NCI-H82 (cell line): Measurements from ENCODE around the gene MAP1B.

Experiments
- DNase-seq: peaks from one replicate; lab custom pipeline; 2025; lab: John Stamatoyannopoulos, UW

The MAP1B gene

GRCh38 chr5:72133212-72133990 is 26.1 kb downstream of the MAP1B start:
- no peak for DNase-seq

GRCh38 chr5:72134226-72134899 is 27.1 kb downstream of the MAP1B start:
- peak; percentile 38 for DNase-seq

- DNase-seq: no peak
Measured at GRCh38 chr5:72137826-72138409, 30.6 kb downstream of the MAP1B start.

- no peak for DNase-seq
Measured at GRCh38 chr5:72138943-72139521, 31.8 kb downstream of the MAP1B start.

GRCh38 chr5:72140711-72141110 is 33.4 kb downstream of the MAP1B start:
- DNase-seq: no peak

GRCh38 chr5:72141440-72142355 is 34.4 kb downstream of the MAP1B start:
- no peak for DNase-seq

GRCh38 chr5:72144762-72145161 is 37.5 kb downstream of the MAP1B start:
- DNase-seq: no peak

- no peak for DNase-seq
Measured at GRCh38 chr5:72145348-72145747, 38.1 kb downstream of the MAP1B start.

GRCh38 chr5:72146056-72146455 is 38.8 kb downstream of the MAP1B start:
- DNase-seq: no peak

GRCh38 chr5:72147569-72147968 is 40.3 kb downstream of the MAP1B start:
- no peak for DNase-seq

GRCh38 chr5:72149742-72150141 is 42.5 kb downstream of the MAP1B start:
- DNase-seq: no peak

- DNase-seq: no peak
Measured at GRCh38 chr5:72151169-72151568, 43.9 kb downstream of the MAP1B start.

GRCh38 chr5:72151646-72152045 is 44.4 kb downstream of the MAP1B start:
- DNase-seq: no peak

GRCh38 chr5:72152545-72152944 is 45.3 kb downstream of the MAP1B start:
- no peak for DNase-seq

- DNase-seq: no peak
Measured at GRCh38 chr5:72153551-72153950, 46.3 kb downstream of the MAP1B start.

- DNase-seq: no peak
Measured at GRCh38 chr5:72154076-72154756, 46.9 kb downstream of the MAP1B start.

GRCh38 chr5:72156946-72157624 is 49.8 kb downstream of the MAP1B start:
- DNase-seq: no peak

- DNase-seq: no peak
Measured at GRCh38 chr5:72157625-72157962, 50.3 kb downstream of the MAP1B start.

- no peak for DNase-seq
Measured at GRCh38 chr5:72159501-72159911, 52.2 kb downstream of the MAP1B start.

GRCh38 chr5:72160329-72160728 is 53.1 kb downstream of the MAP1B start:
- DNase-seq: no peak

- no peak for DNase-seq
Measured at GRCh38 chr5:72160959-72161358, 53.7 kb downstream of the MAP1B start.
